Duodenal mucosa (tissue), 2 donors: ENCODE results near the gene PIK3C2A.

Source experiments
- H3K27ac ChIP-seq: one replicate; pipeline ENCODE4 v1.7.0; 2013; ENCODE audit warnings: low read depth, low read length
- H3K27me3 ChIP-seq, 2 donors: one replicate each; pipeline ENCODE4 v1.7.0; 2013; ENCODE audit warnings: low read length in 2 of 2, control low read depth in 1 of 2; ENCODE audit not compliant: insufficient read depth in 2 of 2, control insufficient read depth in 1 of 2
- H3K36me3 ChIP-seq, 2 donors: one replicate each; pipeline ENCODE4 v1.7.0; 2013; ENCODE audit warnings: low read length in 2 of 2, control low read depth in 1 of 2; ENCODE audit not compliant: insufficient read depth in 2 of 2, control insufficient read depth in 1 of 2
- H3K4me1 ChIP-seq, 2 donors: one replicate each; pipeline ENCODE4 v1.7.0; 2013; ENCODE audit warnings: low read length in 2 of 2, control low read depth in 1 of 2; ENCODE audit not compliant: insufficient read depth in 2 of 2, control insufficient read depth in 1 of 2
- H3K4me3 ChIP-seq, 2 donors: one replicate each; pipeline ENCODE4 v1.7.0; 2013; ENCODE audit warnings: low read length in 2 of 2, low read depth in 1 of 2
- H3K9ac ChIP-seq, 2 donors: one replicate each; pipeline ENCODE4 v1.7.0; 2013; ENCODE audit warnings: low read length in 2 of 2, low read depth in 1 of 2
- H3K9me3 ChIP-seq, 2 donors: one replicate each; pipeline ENCODE4 v1.7.0; 2013; ENCODE audit warnings: low read length in 2 of 2, control low read depth in 1 of 2; ENCODE audit not compliant: control insufficient read depth in 1 of 2

Gene PIK3C2A

GRCh38 chr11:17211286-17211685 is 3.5 kb upstream of the PIK3C2A start:
- no peak overlapping the region for H3K27ac ChIP-seq

GRCh38 chr11:17209939-17210245 is 2.1 kb upstream of the PIK3C2A start:
- H3K4me1 ChIP-seq = peaks cover 9 to 13% of the 10 kb centered on the region in 2 donors
- no peak overlapping the region for H3K9ac ChIP-seq
- H3K4me3 ChIP-seq = no peak overlapping the region
- H3K27ac ChIP-seq = no peak overlapping the region
- peaks cover 0 to 6% of the 10 kb centered on the region in 2 donors for H3K9me3 ChIP-seq
- H3K36me3 ChIP-seq = no peaks in the 10 kb centered on the region
- no peaks in the 10 kb centered on the region for H3K27me3 ChIP-seq

More at GRCh38 chr11:17211286-17211685, 3.5 kb upstream of the PIK3C2A start:
- Histone ChIP-seq H3K4me1 (peaks cover 9 to 13% of the 10 kb centered on the region in 2 donors), H3K9ac (no peak overlapping the region), H3K4me3 (no peak overlapping the region), H3K9me3 (peaks cover 0 to 6% of the 10 kb centered on the region in 2 donors), H3K27me3 (no peaks in the 10 kb centered on the region), H3K36me3 (no peaks in the 10 kb centered on the region)

GRCh38 chr11:17208257-17208999 is 642 bp upstream of the PIK3C2A start:
- H3K4me1 ChIP-seq = peaks cover 9 to 13% of the 10 kb centered on the region in 2 donors
- H3K9me3 ChIP-seq = no peaks in the 10 kb centered on the region
- H3K27ac ChIP-seq = peak overlapping the region; percentile 96
- peaks cover 0 to 5% of the 10 kb centered on the region in 2 donors for H3K36me3 ChIP-seq
- peak overlapping the region; percentile 83 to 95 for H3K9ac ChIP-seq
- peak overlapping the region; percentile 86 to 90 for H3K4me3 ChIP-seq
- no peaks in the 10 kb centered on the region for H3K27me3 ChIP-seq

- H3K27ac ChIP-seq = no peak overlapping the region
Measured at GRCh38 chr11:17206463-17206862, 1.3 kb downstream of the PIK3C2A start.

GRCh38 chr11:17197431-17197898 is 10.3 kb downstream of the PIK3C2A start:
- Histone ChIP-seq H3K36me3 (peaks cover 10 to 13% of the 10 kb centered on the region in 2 donors), H3K4me1 (peaks cover 0 to 10% of the 10 kb centered on the region in 2 donors), H3K4me3 (no peak overlapping the region), H3K9me3 (no peaks in the 10 kb centered on the region), H3K27me3 (no peaks in the 10 kb centered on the region), H3K9ac (no peak overlapping the region), H3K27ac (no peak overlapping the region)

More at GRCh38 chr11:17206463-17206862, 1.3 kb downstream of the PIK3C2A start:
- Histone ChIP-seq H3K9me3 (no peaks in the 10 kb centered on the region), H3K4me1 (peaks cover 9 to 13% of the 10 kb centered on the region in 2 donors), H3K4me3 (peak overlapping the region; percentile 86 to 90), H3K9ac (peak overlapping the region in 1 of 2 donors; percentile 95), H3K36me3 (peaks cover 3 to 5% of the 10 kb centered on the region in 2 donors), H3K27me3 (no peaks in the 10 kb centered on the region)

- no peaks in the 10 kb centered on the region for H3K27me3 ChIP-seq
- no peak overlapping the region for H3K9ac ChIP-seq
- H3K4me3 ChIP-seq = no peak overlapping the region
- no peak overlapping the region for H3K27ac ChIP-seq
- H3K36me3 ChIP-seq = peaks cover 8 to 28% of the 10 kb centered on the region in 2 donors
- no peaks in the 10 kb centered on the region for H3K9me3 ChIP-seq
- no peaks in the 10 kb centered on the region for H3K4me1 ChIP-seq
Measured at GRCh38 chr11:17188675-17189074, 19.1 kb downstream of the PIK3C2A start.

- Histone ChIP-seq H3K27me3 (no peaks in the 10 kb centered on the region), H3K4me1 (no peaks in the 10 kb centered on the region), H3K9ac (no peak overlapping the region), H3K9me3 (no peaks in the 10 kb centered on the region), H3K27ac (no peak overlapping the region), H3K4me3 (no peak overlapping the region), H3K36me3 (peaks cover 2 to 18% of the 10 kb centered on the region in 2 donors)
Measured at GRCh38 chr11:17186932-17187692, 20.7 kb downstream of the PIK3C2A start.

- Histone ChIP-seq H3K27me3 (no peaks in the 10 kb centered on the region), H3K9me3 (no peaks in the 10 kb centered on the region), H3K4me1 (no peaks in the 10 kb centered on the region), H3K27ac (no peak overlapping the region), H3K4me3 (no peak overlapping the region), H3K9ac (no peak overlapping the region), H3K36me3 (peaks cover 2 to 10% of the 10 kb centered on the region in 2 donors)
Measured at GRCh38 chr11:17185938-17186337, 21.8 kb downstream of the PIK3C2A start.

- no peaks in the 10 kb centered on the region for H3K4me1 ChIP-seq
- H3K27ac ChIP-seq = no peak overlapping the region
- H3K27me3 ChIP-seq = no peaks in the 10 kb centered on the region
- H3K4me3 ChIP-seq = no peak overlapping the region
- peaks cover 2 to 10% of the 10 kb centered on the region in 2 donors for H3K36me3 ChIP-seq
- H3K9ac ChIP-seq = no peak overlapping the region
- H3K9me3 ChIP-seq = no peaks in the 10 kb centered on the region
Measured at GRCh38 chr11:17184882-17185587, 22.8 kb downstream of the PIK3C2A start.

GRCh38 chr11:17183836-17184235 is 23.9 kb downstream of the PIK3C2A start:
- Histone ChIP-seq H3K4me3 (no peak overlapping the region), H3K27ac (no peak overlapping the region), H3K36me3 (peaks cover 2 to 10% of the 10 kb centered on the region in 2 donors), H3K9ac (no peak overlapping the region), H3K4me1 (no peaks in the 10 kb centered on the region), H3K9me3 (no peaks in the 10 kb centered on the region), H3K27me3 (no peaks in the 10 kb centered on the region)
